K562 (cell line): ENCODE measurements around the gene ZMAT2. TPM values are rescaled to one million over a fixed set of nuclear protein-coding genes. Genes with fewer than 3 reads are reported as not detected.

Source experiments
- BRCA1 ChIP-seq, 2 experiments: fragments of 450-650 bp in 1 of 2; sonication (generic) in 1 of 2; formaldehyde crosslinking in 1 of 2; IDR thresholded peaks; 2 replicates each; pipeline versions ENCODE4 v1.5.0 to v1.6.1; 2017 to 2020; ENCODE audit warnings: mild to moderate bottlenecking in 1 of 2, missing genetic modification reagents in 1 of 2
- ERF ChIP-seq: fragments of 450-650 bp; formaldehyde crosslinking; IDR thresholded peaks from 2 replicates; pipeline ENCODE4 v1.4.0; 2020; ENCODE audit warnings: mild to moderate bottlenecking, mixed read lengths
- EWSR1 ChIP-seq: fragments of 450-650 bp; IDR thresholded peaks from 2 replicates; pipeline ENCODE4 v1.6.1; 2018; ENCODE audit warnings: borderline replicate concordance, mild to moderate bottlenecking, low read depth, moderate library complexity; ENCODE audit not compliant: partially characterized antibody
- FOXK2 ChIP-seq, 2 experiments: fragments of 450-650 bp; IDR thresholded peaks in 1 of 2; conservative IDR thresholded peaks in 1 of 2; 2 replicates each; pipeline ENCODE4 v1.6.1; 2016; ENCODE audit warnings: low read depth in 2 of 2, mild to moderate bottlenecking in 1 of 2
- IRF9 ChIP-seq: fragments of 450-650 bp; IDR thresholded peaks from 2 replicates; pipeline ENCODE4 v1.6.1; 2016; ENCODE audit warnings: missing biosample characterization, missing genetic modification characterization
- KAT8 ChIP-seq: fragments of 450-650 bp; IDR thresholded peaks from 2 replicates; pipeline ENCODE4 v1.6.1; 2016; ENCODE audit warnings: low read depth, mild to moderate bottlenecking
- MIER1 ChIP-seq: fragments of 450-650 bp; IDR thresholded peaks from 2 replicates; pipeline ENCODE4 v1.6.1; 2016; ENCODE audit warnings: antibody characterized with exemption, mild to moderate bottlenecking, low read depth
- NFIX ChIP-seq: fragments of 250-450 bp; sonication (Bioruptor Pico); IDR thresholded peaks from 2 replicates; pipeline ENCODE4 v1.4.0; 2020; ENCODE audit warnings: low read depth, mild to moderate bottlenecking, moderate library complexity
- SP1 ChIP-seq: sonication (generic); formaldehyde crosslinking; IDR thresholded peaks from 2 replicates; pipeline ENCODE4 v1.8.1; 2022; ENCODE audit warnings: mild to moderate bottlenecking, missing genetic modification reagents
- TSHZ1 ChIP-seq: fragments of 250-450 bp; sonication (Bioruptor Pico); IDR thresholded peaks from 2 replicates; pipeline ENCODE4 v1.4.0; 2020; ENCODE audit warnings: mild to moderate bottlenecking, moderate library complexity
- ZBTB40 ChIP-seq, 2 experiments: fragments of 450-650 bp in 1 of 2; sonication (generic) in 1 of 2; formaldehyde crosslinking in 1 of 2; IDR thresholded peaks; 2 replicates each; pipeline versions ENCODE4 v1.7.1 to v1.9.0; 2016 to 2022; ENCODE audit warnings: inconsistent platforms in 1 of 2, mild to moderate bottlenecking in 1 of 2, missing genetic modification reagents in 1 of 2
- ZC3H8 ChIP-seq: fragments of 450-650 bp; IDR thresholded peaks from 2 replicates; pipeline ENCODE4 v1.6.1; 2017
- ZFP36 ChIP-seq: fragments of 150-350 bp; IDR thresholded peaks from 2 replicates; pipeline ENCODE4 v1.6.1; 2018; ENCODE audit warnings: low read length, low read depth; ENCODE audit not compliant: partially characterized antibody
- ZNF184 ChIP-seq: sonication (generic); formaldehyde crosslinking; IDR thresholded peaks from 2 replicates; pipeline ENCODE4 v1.5.0; 2020; ENCODE audit warnings: missing genetic modification reagents
- polyA plus RNA-seq, 8 experiments: library from polyadenylated mRNA; depleted of rRNA in 4 of 8; stranded (reverse) in 5 of 8; unstranded in 3 of 8; fragments of >200 nt; fragmentation: Nextera tagmentation in 2 of 8; fragmentation: Illumina TruSeq in 1 of 8; extraction: Ambion mirVana in 2 of 8; extraction: Trizol in 1 of 8; gene quantifications; 2 replicates each; pipeline versions ENCODE4 v1.2.1 to v1.2.3, GENCODE V29; 2011 to 2014; ENCODE audit warnings: inconsistent platforms in 1 of 8, missing spikeins in 1 of 8
- total RNA-seq, 7 experiments: library from RNA; depleted of rRNA in 6 of 7; stranded (reverse); fragments of >200 nt in 6 of 7; fragmentation: Illumina TruSeq in 2 of 7; extraction: Trizol in 2 of 7; gene quantifications; 2 replicates each; pipeline versions ENCODE4 v1.2.1 to v1.2.3, GENCODE V29; 2011 to 2021; ENCODE audit warnings: low replicate concordance in 1 of 7

ZMAT2 gene
- total and polyA plus RNA-seq, 9 of the 15 experiments (the other 6 are each of a cell fraction or from before 2014, with no cell fraction given): 44.2 to 101 (median 69.2) TPM

GRCh38 chr5:140710899-140711552, 10.8 kb downstream of the ZMAT2 start (continued):
- no peak for TF ChIP-seq NFIX (CRISPR knock-in tag)
- TF ChIP-seq BRCA1 (IDR thresholded peaks at IDR 0.05): no peak
- no peak for TF ChIP-seq BRCA1 (CRISPR knock-in tag; IDR thresholded peaks at IDR 0.05)
- no peak for TF ChIP-seq ZNF184 (CRISPR knock-in tag)
- TF ChIP-seq EWSR1: no peak
- TF ChIP-seq FOXK2 (conservative IDR thresholded peaks at IDR 0.05 in 1 of 2, IDR thresholded peaks at IDR 0.05 in 1 of 2; ENCODE audit: low read depth in 2 of 2): peak; percentile 50 to 63
- no peak for TF ChIP-seq KAT8
- peak; percentile 91 for TF ChIP-seq SP1 (CRISPR knock-in tag)
- TF ChIP-seq TSHZ1 (CRISPR knock-in tag): no peak
- TF ChIP-seq ZC3H8: no peak
- TF ChIP-seq ERF (CRISPR knock-in tag): no peak
- TF ChIP-seq ZBTB40 (IDR thresholded peaks at IDR 0.05): peak; percentile 87
- TF ChIP-seq ZBTB40 (CRISPR knock-in tag; IDR thresholded peaks at IDR 0.05): no peak
- no peak for TF ChIP-seq IRF9
- peak; percentile 78 for TF ChIP-seq MIER1
- peak; percentile 43 for TF ChIP-seq ZFP36
